Vagina (tissue), 2 donors: ENCODE results near the gene FBXO41. TPM values are rescaled to one million over a fixed set of nuclear protein-coding genes. Genes with fewer than 3 reads are reported as not detected.

Experiments
- DNase-seq, 2 donors: peaks; one replicate each; pipeline ENCODE4 v3.0.0-alpha.2; 2017; ENCODE audit errors: extremely low spot score in 2 of 2
- H3K27ac ChIP-seq: fragments of 200-600 bp; sonication (generic); one replicate; pipeline ENCODE4 v1.5.1; 2019
- H3K27me3 ChIP-seq: fragments of 200-600 bp; sonication (generic); one replicate; pipeline ENCODE4 v1.5.1; 2019
- H3K36me3 ChIP-seq, 2 donors: fragments of 200-600 bp; sonication (generic); one replicate each; pipeline ENCODE4 v1.5.1; 2017 to 2019
- H3K4me1 ChIP-seq: fragments of 200-600 bp; sonication (generic); one replicate; pipeline ENCODE4 v1.5.1; 2019
- H3K4me3 ChIP-seq, 2 donors: fragments of 200-600 bp; sonication (generic); 1 replicate in 1 of 2; 2 replicates in 1 of 2; pipeline ENCODE4 v1.5.1; 2016 to 2019
- H3K9me3 ChIP-seq: fragments of 200-600 bp; sonication (generic); one replicate; pipeline ENCODE4 v1.5.1; 2019
- POLR2A ChIP-seq, 2 donors: fragments of 450-650 bp; IDR thresholded peaks; one replicate each; pipeline ENCODE4 v1.6.1; 2017; ENCODE audit warnings: antibody characterized with exemption in 2 of 2, mild to moderate bottlenecking in 2 of 2, moderate library complexity in 2 of 2
- POLR2AphosphoS5 ChIP-seq, 2 donors: sonication (generic); formaldehyde crosslinking; IDR thresholded peaks; one replicate each; pipeline ENCODE4 v1.9.0; 2017; ENCODE audit warnings: antibody characterized with exemption in 2 of 2, mild to moderate bottlenecking in 2 of 2, low read depth in 1 of 2; ENCODE audit not compliant: insufficient read depth in 1 of 2
- intact Hi-C: fragments of 100-400 bp; cut with DNase I; formaldehyde crosslinking; loops from one replicate; pipeline ENCODE4 v1.15.1; 2023
- total RNA-seq: library from RNA; depleted of rRNA; stranded (reverse); fragments of >200 nt; gene quantifications from one replicate; pipeline ENCODE4 v1.2.3, GENCODE V29; 2016
- TF ChIP-seq, protein P1 (sequence below), 3 experiments: fragments of 450-650 bp in 2 of 3; fragments of 200-600 bp in 1 of 3; sonication (generic) in 1 of 3; IDR thresholded peaks; one replicate each; pipeline ENCODE4 v1.5.1; 2017 to 2019; ENCODE audit warnings: antibody characterized with exemption in 3 of 3, mild to moderate bottlenecking in 2 of 3, moderate library complexity in 2 of 3

FBXO41 gene
- total RNA-seq, 1 donor from 2014 or later, result 2.7 TPM

DNA sequence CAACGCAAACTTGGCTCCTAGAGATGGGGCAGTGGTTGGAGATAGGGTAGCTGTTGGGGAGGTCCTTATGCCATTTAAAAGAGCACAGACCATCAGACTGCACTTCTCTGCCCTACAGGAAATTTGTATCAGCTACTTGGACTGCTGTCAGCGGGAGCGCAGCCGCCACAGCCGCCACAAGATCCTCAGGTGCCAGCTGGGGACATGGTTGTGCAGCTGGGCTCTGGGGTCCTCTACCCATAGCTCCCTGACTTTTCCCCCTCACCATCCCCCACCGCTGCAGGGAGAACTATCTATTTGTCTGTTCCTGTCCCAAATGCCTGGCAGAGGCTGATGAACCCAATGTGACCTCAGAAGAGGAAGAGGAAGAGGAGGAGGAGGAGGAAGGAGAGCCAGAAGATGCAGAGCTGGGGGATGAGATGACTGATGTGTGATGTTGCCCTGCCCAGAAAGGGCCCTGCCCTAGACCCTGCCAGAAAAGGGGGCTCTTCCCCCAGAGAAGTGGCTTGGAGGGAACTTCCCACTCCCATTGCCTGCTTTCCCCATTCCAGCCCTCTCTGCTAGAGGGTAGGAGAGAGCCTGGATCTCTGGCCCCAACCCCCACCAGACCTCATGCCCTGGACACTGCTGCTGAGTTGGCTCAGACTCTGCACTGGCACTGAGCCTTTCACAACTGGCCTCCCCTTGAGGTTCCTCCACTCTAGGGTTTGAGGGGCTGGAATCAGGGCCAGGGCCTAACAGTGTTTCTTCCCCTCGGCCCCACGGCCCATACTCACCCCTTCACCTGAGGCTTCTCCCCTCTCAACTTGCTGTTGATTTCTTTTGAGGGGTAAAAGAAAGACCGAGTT is 58.5 kb downstream of the FBXO41 start:
- Histone ChIP-seq H3K27ac (no peak overlapping the region), H3K4me1 (no peaks in the 10 kb centered on the region), H3K9me3 (no peaks in the 10 kb centered on the region), H3K36me3 (peaks cover 0 to 43% of the 10 kb centered on the region in 2 donors), H3K4me3 (no peak overlapping the region), H3K27me3 (no peaks in the 10 kb centered on the region)
- no peak for DNase-seq
- intact Hi-C loops, result no loop called here
- TF ChIP-seq POLR2AphosphoS5 (IDR thresholded peaks at IDR 0.05; ENCODE audit: insufficient read depth in 1 of 2, low read depth in 1 of 2), result no peak
- TF ChIP-seq, protein P1, sequence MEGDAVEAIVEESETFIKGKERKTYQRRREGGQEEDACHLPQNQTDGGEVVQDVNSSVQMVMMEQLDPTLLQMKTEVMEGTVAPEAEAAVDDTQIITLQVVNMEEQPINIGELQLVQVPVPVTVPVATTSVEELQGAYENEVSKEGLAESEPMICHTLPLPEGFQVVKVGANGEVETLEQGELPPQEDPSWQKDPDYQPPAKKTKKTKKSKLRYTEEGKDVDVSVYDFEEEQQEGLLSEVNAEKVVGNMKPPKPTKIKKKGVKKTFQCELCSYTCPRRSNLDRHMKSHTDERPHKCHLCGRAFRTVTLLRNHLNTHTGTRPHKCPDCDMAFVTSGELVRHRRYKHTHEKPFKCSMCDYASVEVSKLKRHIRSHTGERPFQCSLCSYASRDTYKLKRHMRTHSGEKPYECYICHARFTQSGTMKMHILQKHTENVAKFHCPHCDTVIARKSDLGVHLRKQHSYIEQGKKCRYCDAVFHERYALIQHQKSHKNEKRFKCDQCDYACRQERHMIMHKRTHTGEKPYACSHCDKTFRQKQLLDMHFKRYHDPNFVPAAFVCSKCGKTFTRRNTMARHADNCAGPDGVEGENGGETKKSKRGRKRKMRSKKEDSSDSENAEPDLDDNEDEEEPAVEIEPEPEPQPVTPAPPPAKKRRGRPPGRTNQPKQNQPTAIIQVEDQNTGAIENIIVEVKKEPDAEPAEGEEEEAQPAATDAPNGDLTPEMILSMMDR (IDR thresholded peaks at IDR 0.05), result no peak
- TF ChIP-seq POLR2A (IDR thresholded peaks at IDR 0.05), result no peak

DNA sequence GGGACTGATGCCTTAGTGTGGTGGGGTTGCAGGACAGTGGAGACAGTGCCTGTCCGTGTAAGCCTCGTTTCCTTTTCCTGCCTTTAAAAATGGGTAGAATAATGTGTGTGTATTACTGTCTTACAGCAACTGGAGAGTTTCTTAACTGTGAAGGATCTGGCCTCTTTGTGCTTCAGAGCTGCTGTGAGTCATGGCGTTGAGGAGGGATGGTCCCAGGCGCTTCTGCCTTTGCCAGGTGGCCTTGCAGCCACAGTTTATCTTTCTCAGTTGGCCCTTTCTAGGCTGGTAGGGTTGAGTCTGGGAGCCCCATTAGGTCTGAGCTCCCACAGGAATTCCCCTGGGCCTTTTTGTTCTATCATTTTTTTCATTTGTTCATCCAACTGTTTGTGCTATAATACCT is 60.5 kb downstream of the FBXO41 start:
- intact Hi-C loops, result no loop called here
- TF ChIP-seq POLR2A (IDR thresholded peaks at IDR 0.05) (no peak), POLR2AphosphoS5 (IDR thresholded peaks at IDR 0.05; ENCODE audit: insufficient read depth in 1 of 2, low read depth in 1 of 2) (no peak)
- TF ChIP-seq, protein P1 (IDR thresholded peaks at IDR 0.05), result no peak
- Histone ChIP-seq H3K36me3 (peaks cover 0 to 51% of the 10 kb centered on the region in 2 donors), H3K27me3 (no peaks in the 10 kb centered on the region), H3K27ac (no peak overlapping the region), H3K4me1 (no peaks in the 10 kb centered on the region), H3K9me3 (no peaks in the 10 kb centered on the region), H3K4me3 (no peak overlapping the region)
- no peak for DNase-seq

DNA sequence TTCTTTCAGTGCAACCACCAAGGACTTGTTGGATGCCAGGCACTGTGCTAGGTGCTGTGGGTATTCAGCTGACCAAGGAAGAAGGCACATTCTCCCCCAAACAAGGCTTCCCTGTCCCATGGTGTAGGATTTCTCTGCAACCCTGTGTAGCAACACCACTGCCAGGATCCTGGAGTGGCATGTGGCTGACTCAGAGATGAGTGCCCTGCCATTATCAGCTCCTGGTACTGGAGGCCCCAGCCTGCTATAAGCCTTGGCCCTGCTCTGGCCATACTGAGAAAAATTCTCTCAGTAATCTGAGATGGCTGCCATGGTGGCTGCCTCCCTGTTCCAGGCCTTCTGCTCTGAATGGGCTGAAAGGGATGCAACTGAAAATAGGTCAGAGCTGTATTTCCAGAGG is 66.0 kb downstream of the FBXO41 start:
- Histone ChIP-seq H3K36me3 (peaks cover 0 to 35% of the 10 kb centered on the region in 2 donors), H3K27me3 (no peaks in the 10 kb centered on the region), H3K4me3 (no peak overlapping the region), H3K4me1 (peaks cover 24% of the 10 kb centered on the region), H3K9me3 (no peaks in the 10 kb centered on the region), H3K27ac (no peak overlapping the region)
- no peak for DNase-seq
- intact Hi-C loops, result no loop called here
- TF ChIP-seq POLR2A (IDR thresholded peaks at IDR 0.05) (no peak), POLR2AphosphoS5 (IDR thresholded peaks at IDR 0.05; ENCODE audit: insufficient read depth in 1 of 2, low read depth in 1 of 2) (no peak)
- TF ChIP-seq, protein P1 (IDR thresholded peaks at IDR 0.05), result no peak

DNA sequence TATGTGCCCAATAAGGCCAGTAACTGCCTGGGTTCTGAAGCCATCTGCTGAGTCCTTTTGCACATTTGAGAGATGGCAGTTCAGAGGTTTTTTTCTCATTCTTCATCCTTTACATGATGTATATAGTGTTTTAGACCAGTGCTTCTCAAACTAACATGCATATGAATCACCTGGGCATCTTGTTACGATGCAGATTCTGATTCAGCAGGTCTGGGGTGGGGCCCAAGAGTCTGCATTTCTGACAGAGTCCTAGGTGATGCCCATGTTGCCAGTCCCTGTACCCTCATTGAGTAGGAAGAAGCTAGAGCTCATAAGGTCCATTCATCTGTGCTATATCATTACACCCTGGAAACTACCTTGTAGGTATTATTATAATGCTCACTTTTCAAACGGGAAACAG is 66.5 kb downstream of the FBXO41 start:
- H3K9me3 ChIP-seq, result no peaks in the 10 kb centered on the region
- TF ChIP-seq POLR2A (IDR thresholded peaks at IDR 0.05), result no peak
- TF ChIP-seq POLR2AphosphoS5 (IDR thresholded peaks at IDR 0.05; ENCODE audit: insufficient read depth in 1 of 2, low read depth in 1 of 2), result no peak
- TF ChIP-seq, protein P1 (IDR thresholded peaks at IDR 0.05), result no peak
- peaks cover 26% of the 10 kb centered on the region for H3K4me1 ChIP-seq
- no peaks in the 10 kb centered on the region for H3K27me3 ChIP-seq
- intact Hi-C loops, result no loop called here
- H3K4me3 ChIP-seq, result no peak overlapping the region
- H3K27ac ChIP-seq, result no peak overlapping the region
- no peak for DNase-seq
- peaks cover 0 to 30% of the 10 kb centered on the region in 2 donors for H3K36me3 ChIP-seq

DNA sequence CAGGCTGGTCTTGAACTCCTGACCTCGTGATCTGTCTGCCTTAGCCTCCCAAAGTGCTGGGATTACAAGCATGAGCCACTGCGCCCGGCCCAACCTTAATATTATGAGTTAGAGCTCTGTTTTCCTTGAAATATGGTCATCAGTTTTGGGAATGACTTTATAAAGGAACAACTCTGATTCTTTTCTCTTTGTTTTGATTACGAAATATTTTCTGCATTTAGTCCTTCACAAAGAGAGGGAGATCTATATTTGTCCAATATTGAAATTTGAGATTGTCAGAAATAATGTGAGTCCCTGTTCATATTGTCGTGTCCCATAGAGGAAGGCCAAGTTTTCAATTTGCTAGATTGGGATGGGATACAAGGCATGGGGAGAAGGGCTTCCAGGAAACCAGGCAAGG is 67.1 kb downstream of the FBXO41 start:
- no peaks in the 10 kb centered on the region for H3K27me3 ChIP-seq
- H3K4me3 ChIP-seq, result no peak overlapping the region
- no peak for DNase-seq
- no peak for TF ChIP-seq POLR2A (IDR thresholded peaks at IDR 0.05)
- TF ChIP-seq POLR2AphosphoS5 (IDR thresholded peaks at IDR 0.05; ENCODE audit: insufficient read depth in 1 of 2, low read depth in 1 of 2), result no peak
- TF ChIP-seq, protein P1 (IDR thresholded peaks at IDR 0.05), result no peak
- no peaks in the 10 kb centered on the region for H3K9me3 ChIP-seq
- H3K27ac ChIP-seq, result no peak overlapping the region
- H3K36me3 ChIP-seq, result peaks cover 0 to 24% of the 10 kb centered on the region in 2 donors
- peaks cover 33% of the 10 kb centered on the region for H3K4me1 ChIP-seq
- intact Hi-C loops, result no loop called here
